ENCODE measurements around the gene MUC6. TPM values are rescaled to one million over a fixed set of nuclear protein-coding genes. Genes with fewer than 3 reads are reported as not detected.

The MUC6 gene
- total RNA-seq, 1 donor from 2014 or later = not detected

GRCh38 chr11:1029051-1029450, 7.5 kb downstream of the MUC6 start:
- no peaks in the 10 kb centered on the region for H3K4me1 Mint-ChIP-seq (ENCODE audit: unreplicated experiment)
- H3K27me3 Mint-ChIP-seq (ENCODE audit: unreplicated experiment) = no peaks in the 10 kb centered on the region
- DNase-seq (ENCODE audit: extremely low spot score, unreplicated experiment) = no peak
- no peaks in the 10 kb centered on the region for H3K36me3 Mint-ChIP-seq (ENCODE audit: unreplicated experiment)
- H3K9me3 Mint-ChIP-seq (ENCODE audit: unreplicated experiment) = no peaks in the 10 kb centered on the region
- TF ChIP-seq, protein P1, sequence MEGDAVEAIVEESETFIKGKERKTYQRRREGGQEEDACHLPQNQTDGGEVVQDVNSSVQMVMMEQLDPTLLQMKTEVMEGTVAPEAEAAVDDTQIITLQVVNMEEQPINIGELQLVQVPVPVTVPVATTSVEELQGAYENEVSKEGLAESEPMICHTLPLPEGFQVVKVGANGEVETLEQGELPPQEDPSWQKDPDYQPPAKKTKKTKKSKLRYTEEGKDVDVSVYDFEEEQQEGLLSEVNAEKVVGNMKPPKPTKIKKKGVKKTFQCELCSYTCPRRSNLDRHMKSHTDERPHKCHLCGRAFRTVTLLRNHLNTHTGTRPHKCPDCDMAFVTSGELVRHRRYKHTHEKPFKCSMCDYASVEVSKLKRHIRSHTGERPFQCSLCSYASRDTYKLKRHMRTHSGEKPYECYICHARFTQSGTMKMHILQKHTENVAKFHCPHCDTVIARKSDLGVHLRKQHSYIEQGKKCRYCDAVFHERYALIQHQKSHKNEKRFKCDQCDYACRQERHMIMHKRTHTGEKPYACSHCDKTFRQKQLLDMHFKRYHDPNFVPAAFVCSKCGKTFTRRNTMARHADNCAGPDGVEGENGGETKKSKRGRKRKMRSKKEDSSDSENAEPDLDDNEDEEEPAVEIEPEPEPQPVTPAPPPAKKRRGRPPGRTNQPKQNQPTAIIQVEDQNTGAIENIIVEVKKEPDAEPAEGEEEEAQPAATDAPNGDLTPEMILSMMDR (IDR thresholded peaks at IDR 0.05) = no peak
- no peak overlapping the region for H3K4me3 Mint-ChIP-seq (ENCODE audit: unreplicated experiment)
- H3K27ac Mint-ChIP-seq (ENCODE audit: unreplicated experiment) = no peak overlapping the region

DNA sequence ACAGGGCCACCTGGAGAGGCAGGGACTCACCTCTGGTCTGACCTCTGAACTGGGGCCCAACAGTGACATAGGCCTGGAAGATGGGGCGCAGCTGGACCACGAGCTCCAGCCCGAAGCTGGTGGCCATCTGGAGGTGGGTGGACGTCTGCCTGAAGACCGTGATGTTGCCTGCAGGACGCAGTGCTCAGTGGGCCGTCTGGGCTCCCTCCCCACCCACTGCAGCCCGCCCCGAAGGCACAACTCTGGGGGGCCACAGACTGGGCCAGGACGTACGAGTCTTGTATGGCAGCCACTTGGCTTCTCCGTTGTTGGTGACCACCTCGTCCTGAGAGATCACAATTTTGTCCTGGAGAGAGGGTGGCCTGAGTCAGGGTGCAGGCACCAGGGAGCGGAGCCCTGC, 7.9 kb downstream of the MUC6 start:
- no peak for DNase-seq (ENCODE audit: extremely low spot score, unreplicated experiment)
- Mint-ChIP-seq H3K27ac (ENCODE audit: unreplicated experiment) (no peak overlapping the region), H3K27me3 (ENCODE audit: unreplicated experiment) (no peaks in the 10 kb centered on the region), H3K4me3 (ENCODE audit: unreplicated experiment) (no peak overlapping the region), H3K4me1 (ENCODE audit: unreplicated experiment) (no peaks in the 10 kb centered on the region), H3K9me3 (ENCODE audit: unreplicated experiment) (no peaks in the 10 kb centered on the region), H3K36me3 (ENCODE audit: unreplicated experiment) (no peaks in the 10 kb centered on the region)
- TF ChIP-seq, protein P1 (IDR thresholded peaks at IDR 0.05) = no peak

GRCh38 chr11:1028291-1028540, 8.3 kb downstream of the MUC6 start:
- no peak overlapping the region for H3K4me3 Mint-ChIP-seq (ENCODE audit: unreplicated experiment)
- H3K9me3 Mint-ChIP-seq (ENCODE audit: unreplicated experiment) = no peaks in the 10 kb centered on the region
- no peaks in the 10 kb centered on the region for H3K4me1 Mint-ChIP-seq (ENCODE audit: unreplicated experiment)
- no peak overlapping the region for H3K27ac Mint-ChIP-seq (ENCODE audit: unreplicated experiment)
- H3K36me3 Mint-ChIP-seq (ENCODE audit: unreplicated experiment) = no peaks in the 10 kb centered on the region
- H3K27me3 Mint-ChIP-seq (ENCODE audit: unreplicated experiment) = no peaks in the 10 kb centered on the region
- DNase-seq (ENCODE audit: extremely low spot score, unreplicated experiment) = no peak
- TF ChIP-seq, protein P1 (IDR thresholded peaks at IDR 0.05) = no peak

DNA sequence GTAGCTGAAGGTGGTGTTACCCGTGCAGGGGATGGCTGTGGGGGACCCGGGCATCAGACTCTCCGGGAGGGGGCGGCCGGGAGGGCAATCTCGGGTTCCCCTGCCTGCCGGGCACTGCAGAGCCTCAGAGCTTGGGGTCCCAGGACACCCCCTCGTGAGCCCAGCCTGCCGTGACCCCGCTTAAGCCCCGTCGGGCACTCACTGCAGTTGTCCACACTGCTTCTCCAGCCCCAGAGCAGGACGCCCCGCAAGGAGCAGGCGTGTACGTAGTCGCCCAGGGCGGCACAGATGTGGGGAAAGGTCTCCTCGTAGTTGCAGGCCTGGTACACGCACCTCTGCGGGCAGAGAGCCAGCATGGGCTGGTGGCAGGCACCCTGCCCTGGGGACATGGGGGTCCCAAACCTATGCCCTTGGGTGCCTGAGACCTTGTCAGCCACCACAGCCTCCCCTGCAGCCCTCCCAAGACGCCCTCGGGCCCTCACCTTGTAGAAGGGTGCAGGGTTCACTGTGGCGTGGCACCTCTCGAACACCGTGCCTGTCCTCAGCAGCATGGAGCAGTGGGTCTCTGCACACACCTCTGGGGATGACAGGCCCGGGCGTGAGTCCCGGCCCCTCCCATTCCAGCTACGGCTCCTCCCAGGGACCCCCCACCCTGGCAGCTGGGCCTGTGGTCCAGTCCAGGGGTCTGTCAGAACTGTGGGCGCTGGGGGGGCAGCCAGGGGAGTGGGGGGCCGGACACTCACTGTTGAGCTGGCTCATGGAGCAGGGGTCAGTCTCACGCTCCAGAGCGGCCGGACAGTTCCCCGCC, 8.8 kb downstream of the MUC6 start:
- Mint-ChIP-seq H3K4me1 (ENCODE audit: unreplicated experiment) (no peaks in the 10 kb centered on the region), H3K4me3 (ENCODE audit: unreplicated experiment) (no peak overlapping the region), H3K9me3 (ENCODE audit: unreplicated experiment) (no peaks in the 10 kb centered on the region), H3K27ac (ENCODE audit: unreplicated experiment) (no peak overlapping the region), H3K27me3 (ENCODE audit: unreplicated experiment) (no peaks in the 10 kb centered on the region), H3K36me3 (ENCODE audit: unreplicated experiment) (no peaks in the 10 kb centered on the region)
- TF ChIP-seq, protein P1 (IDR thresholded peaks at IDR 0.05) = no peak
- no peak for DNase-seq (ENCODE audit: extremely low spot score, unreplicated experiment)

DNA sequence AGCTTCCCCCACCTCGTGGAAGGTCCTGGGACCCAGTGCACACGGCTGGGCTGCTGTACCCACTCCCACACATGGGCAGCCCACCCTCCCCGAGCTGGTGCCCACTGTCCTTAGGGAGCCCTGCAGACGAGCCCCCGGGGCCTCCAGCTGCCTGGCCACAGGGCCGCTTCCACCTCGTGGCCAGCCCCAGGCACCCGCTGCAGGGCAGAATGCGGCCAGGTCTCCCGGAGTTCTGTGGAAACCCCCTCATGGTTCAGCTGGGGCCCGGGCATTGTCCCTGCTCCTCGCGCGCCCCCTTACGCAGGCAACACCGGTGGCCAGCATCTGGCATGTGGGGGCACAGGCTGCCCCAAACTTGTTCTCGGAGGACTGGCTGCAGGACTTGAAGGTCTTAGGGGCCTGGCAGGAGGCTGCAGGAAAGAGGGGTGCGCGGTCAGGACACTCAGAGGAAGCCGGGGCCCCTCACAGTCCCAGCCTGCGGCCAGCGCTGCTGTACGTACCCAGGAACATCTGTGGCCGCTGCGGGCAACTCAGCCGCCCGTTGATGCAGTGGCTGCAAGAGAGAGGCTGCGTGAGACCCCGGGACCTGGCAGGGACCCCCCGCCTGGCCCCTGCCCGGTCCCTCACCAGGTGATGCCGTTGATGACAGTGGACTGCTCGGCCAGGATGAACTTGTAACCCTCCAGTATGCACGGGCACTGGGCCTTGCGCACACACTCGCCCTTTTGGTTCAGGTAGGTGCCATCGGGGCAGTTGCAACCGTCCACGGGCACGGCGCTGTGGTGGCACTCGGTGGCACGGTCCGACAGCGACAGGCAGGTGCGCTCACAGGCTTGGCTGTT, 9.7 kb downstream of the MUC6 start:
- Mint-ChIP-seq H3K36me3 (ENCODE audit: unreplicated experiment) (no peaks in the 10 kb centered on the region), H3K27me3 (ENCODE audit: unreplicated experiment) (no peaks in the 10 kb centered on the region), H3K4me1 (ENCODE audit: unreplicated experiment) (no peaks in the 10 kb centered on the region), H3K4me3 (ENCODE audit: unreplicated experiment) (no peak overlapping the region), H3K27ac (ENCODE audit: unreplicated experiment) (no peak overlapping the region), H3K9me3 (ENCODE audit: unreplicated experiment) (no peaks in the 10 kb centered on the region)
- TF ChIP-seq, protein P1 (IDR thresholded peaks at IDR 0.05) = no peak
- no peak for DNase-seq (ENCODE audit: extremely low spot score, unreplicated experiment)

Data from osteocyte (in vitro differentiated cells).